Head of caudate nucleus (tissue), 42 donors: ENCODE measurements around the gene MED25.

Experiments
- DNase-seq, 42 donors: peaks; one replicate each; pipeline versions ENCODE4 v3.0.0 to v3.0.0-alpha.2; 2020 to 2021; ENCODE audit warnings: mixed read lengths in 7 of 42
- intact Hi-C: fragments of 100-400 bp; cut with DNase I; formaldehyde crosslinking; loops from one replicate; pipeline ENCODE4 v1.15.0; 2022

The MED25 gene

GRCh38 chr19:49851456-49852259 is 33.6 kb downstream of the MED25 start:
- DNase-seq = peak in 18 of 42 donors; percentile 17 to 69 (median 49)
- intact Hi-C loops = loop anchor here (5.0 kb wide), 1 partner anchor 34 kb away; the partner anchor contains the start of gene MED25

DNA sequence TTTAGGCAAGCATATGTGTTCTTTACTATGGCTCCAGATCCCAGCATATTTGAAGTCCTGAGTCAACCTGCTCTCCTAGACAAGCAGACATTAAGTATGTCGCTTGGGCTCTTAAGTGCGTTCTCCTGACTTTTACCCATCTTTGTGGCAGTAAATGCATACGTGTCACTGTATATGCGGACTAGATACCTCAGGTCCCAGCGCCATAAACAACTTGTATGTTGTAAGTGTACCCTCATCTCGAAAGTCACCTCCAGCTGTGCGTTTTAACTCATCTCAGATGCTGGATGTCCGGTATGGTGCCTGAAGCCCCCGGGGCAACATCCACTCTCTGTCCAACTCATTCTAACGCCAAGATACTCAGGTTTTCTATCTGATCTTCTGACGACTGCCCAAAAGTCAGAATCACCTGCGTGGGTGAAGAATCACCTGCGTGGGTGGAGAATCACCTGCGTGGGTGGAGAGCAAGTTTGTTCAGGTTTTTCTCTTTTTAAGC is 34.6 kb downstream of the MED25 start:
- intact Hi-C loops = loop anchor here (5.0 kb wide), 1 partner anchor 35 kb away; the partner anchor contains the start of gene MED25
- DNase-seq = no peak

DNA sequence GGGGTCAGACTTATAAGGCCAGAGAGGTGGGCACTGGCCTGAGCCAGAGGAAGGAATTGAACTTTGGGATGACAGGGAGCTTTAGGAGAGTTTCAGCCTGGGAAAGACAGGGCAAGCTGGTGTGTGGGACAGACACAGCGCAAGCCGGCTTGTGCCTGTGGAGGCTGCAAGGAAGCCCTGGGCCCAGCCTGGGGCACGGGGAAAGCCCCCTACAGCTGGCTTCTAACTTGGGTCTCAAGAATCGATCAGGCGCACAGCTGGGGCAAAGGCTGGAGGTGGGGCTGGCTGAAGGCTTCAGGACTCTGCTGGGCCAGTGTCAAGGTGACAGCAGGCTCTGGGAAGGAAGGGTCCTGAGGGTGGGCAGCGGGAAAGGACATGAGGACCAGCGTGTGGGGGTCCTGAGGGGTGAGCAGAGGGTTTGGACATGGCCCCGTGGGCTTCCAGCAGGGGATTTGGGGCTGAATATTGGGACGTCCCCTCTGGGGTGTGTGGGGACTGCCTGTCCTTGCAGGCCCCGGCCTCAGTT is 35.8 kb downstream of the MED25 start:
- intact Hi-C loops = loop anchor here (5.0 kb wide), 1 partner anchor 37 kb away; the partner anchor contains the start of gene MED25

GRCh38 chr19:49854378-49855263 is 36.5 kb downstream of the MED25 start:
- intact Hi-C loops = loop anchor here (5.0 kb wide), 1 partner anchor 37 kb away; the partner anchor contains the start of gene MED25
- DNase-seq = no peak

More for the DNA sequence above, 35.8 kb downstream of the MED25 start:
- DNase-seq = no peak

- no peak for DNase-seq
- intact Hi-C loops = no loop called here
These were observed 37.2 kb downstream of the MED25 start for GRCh38 chr19:49855277-49855675.

GRCh38 chr19:49855676-49856573 is 37.8 kb downstream of the MED25 start:
- DNase-seq = no peak
- intact Hi-C loops = no loop called here

GRCh38 chr19:49856574-49857021 is 38.5 kb downstream of the MED25 start:
- intact Hi-C loops = no loop called here
- DNase-seq = no peak

GRCh38 chr19:49857061-49857837 is 39.2 kb downstream of the MED25 start:
- intact Hi-C loops = no loop called here
- no peak for DNase-seq

DNA sequence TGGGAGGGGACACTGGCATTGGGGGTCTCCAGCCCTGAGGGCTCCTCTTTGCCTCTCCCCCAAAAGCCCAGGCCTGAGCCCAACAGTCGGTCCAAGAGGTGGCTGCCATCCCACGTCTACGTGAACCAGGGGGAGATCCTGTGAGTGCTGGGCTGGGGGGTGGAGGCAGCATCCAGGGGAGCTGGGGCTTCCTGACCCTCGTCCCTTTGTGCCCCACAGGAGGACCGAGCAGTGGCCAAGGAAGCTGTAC is 39.7 kb downstream of the MED25 start:
- intact Hi-C loops = no loop called here
- no peak for DNase-seq

- peak in 32 of 42 donors; percentile 21 to 76 (median 58) for DNase-seq
- intact Hi-C loops = no loop called here
These were observed 40.2 kb downstream of the MED25 start for GRCh38 chr19:49858088-49858985.

DNA sequence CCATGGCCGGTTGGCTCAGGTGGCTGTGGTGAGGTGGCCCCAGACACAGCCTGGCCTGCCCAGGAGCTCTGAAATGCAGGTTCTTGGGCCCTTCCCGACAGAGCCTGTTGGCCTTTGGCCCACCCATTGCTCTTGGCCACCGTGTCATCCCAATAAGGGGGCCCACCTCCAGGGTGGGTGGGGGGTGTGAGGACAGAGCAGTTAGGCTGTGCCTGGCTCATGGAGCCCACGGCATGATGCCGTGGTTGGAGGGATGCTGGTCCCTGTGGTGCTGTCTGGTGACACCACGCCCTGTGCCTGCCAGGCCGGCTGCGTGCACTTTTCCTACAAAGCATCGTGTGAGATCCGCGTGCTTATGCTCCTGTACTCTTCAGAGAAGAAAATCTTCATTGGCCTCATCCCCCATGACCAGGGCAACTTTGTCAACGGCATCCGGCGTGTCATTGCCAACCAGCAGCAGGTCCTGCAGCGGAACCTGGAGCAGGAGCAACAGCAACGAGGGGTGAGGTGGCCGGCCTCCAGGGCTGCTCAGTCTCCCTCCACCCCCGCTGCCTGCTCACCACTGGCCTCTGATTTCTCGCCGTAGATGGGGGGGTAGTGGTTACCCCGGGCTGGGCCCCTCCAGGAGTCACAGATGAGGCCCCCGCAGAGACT is 41.7 kb downstream of the MED25 start:
- intact Hi-C loops = no loop called here
- DNase-seq = peak in 1 of 42 donors; percentile 1

DNA sequence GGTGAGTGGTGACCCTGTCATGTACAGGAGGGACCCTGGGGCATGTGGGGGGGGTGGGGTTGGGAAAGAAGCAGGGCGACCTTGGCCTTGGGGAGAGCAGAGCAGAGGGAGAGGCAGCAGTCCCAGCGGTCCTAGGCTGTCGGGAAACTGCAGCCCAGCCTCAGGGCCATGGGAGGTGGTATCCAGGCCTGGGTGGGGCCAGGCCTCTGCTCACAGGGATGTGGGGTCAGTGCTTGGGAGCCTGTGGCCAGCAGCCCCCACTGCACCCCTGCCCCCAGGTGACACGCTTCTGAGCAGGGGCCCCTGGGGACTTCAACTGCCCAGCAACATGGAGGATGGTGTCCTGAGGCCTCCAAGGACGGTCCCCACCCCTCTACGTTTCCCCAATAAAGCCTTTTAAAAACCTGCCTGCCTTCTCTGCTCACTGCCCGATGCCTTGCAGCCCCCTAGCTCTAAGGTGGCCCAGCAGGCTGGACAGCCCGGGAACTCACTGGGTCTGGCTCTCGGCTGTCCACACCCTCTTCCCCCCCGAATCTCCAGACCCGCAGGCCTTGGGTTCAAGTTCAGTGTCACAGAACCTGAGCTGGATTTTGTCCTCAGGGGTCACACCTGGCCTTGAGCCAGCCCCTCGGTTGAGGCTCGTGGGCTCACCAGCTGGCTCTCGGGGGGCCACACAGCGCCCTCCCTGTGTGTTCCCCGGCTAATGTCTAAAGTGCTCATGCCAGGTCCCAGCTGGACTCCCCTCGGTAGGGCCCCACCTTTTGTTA is 42.4 kb downstream of the MED25 start:
- DNase-seq = no peak
- intact Hi-C loops = no loop called here

GRCh38 chr19:49861107-49861506 is 43.0 kb downstream of the MED25 start:
- intact Hi-C loops = no loop called here
- peak in 8 of 42 donors; percentile 23 to 55 (median 46) for DNase-seq

DNA sequence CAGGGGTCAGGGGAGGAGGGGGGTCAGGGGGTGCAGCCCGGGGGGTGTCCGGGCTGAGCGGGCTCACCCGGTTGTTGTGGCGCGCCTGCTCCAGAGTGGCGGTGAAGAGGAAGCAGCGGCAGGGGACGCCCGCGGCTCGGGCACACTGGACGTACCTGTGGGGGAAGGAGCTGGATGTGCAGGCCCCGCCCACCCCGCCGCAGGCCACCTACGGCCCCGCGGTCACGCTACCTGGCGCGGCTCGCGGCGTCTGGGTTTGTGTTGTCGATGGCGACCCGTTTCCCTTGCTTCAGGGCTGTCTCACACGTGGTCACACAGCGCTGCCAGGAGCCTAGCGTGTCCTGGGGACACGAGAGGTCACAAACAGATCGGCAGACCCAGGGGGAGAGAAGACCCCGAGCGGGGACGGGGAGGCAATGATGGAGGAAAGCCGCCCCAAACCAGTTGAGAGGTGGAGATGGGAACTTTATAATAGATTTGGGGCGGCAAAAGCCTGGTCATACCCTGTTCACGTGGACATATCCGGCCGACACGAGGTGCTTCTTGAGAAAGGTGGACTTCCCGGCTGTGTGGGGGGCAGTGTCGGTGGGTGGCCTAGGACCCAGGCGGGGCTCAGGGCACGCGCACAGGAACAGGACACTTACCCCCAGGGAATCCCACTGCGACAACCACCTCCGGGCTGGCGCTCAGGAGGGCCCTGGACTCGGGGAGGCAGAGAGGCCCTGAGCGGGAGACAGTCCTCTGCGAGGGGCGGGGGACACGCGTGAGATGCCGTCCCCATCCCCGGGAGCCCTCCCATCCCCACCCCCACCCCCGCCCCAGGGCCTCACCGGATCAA is 43.7 kb downstream of the MED25 start:
- intact Hi-C loops = no loop called here
- no peak for DNase-seq
